MM.1S (cell line): ENCODE data around the gene ZNF618.

ENCODE experiments used
- DNase-seq: peaks from one replicate; pipeline ENCODE4 v3.0.0-alpha.2; 2015
- H2AFZ ChIP-seq: fragments of 300-600 bp; sonication (generic); 2 replicates; pipeline ENCODE4 v1.6.0; 2016; ENCODE audit warnings: antibody characterized with exemption, low read length
- H3F3A ChIP-seq: fragments of 300-600 bp; sonication (generic); 2 replicates; pipeline ENCODE4 v1.6.1; 2016; ENCODE audit warnings: mild to moderate bottlenecking, antibody characterized with exemption, low read length, moderate library complexity, mixed read lengths; ENCODE audit not compliant: insufficient read depth
- H3K27ac ChIP-seq: fragments of 300-600 bp; sonication (generic); 2 replicates; pipeline ENCODE4 v1.5.1; 2016; ENCODE audit warnings: mild to moderate bottlenecking, low read length
- H3K27me3 ChIP-seq: fragments of 300-600 bp; sonication (generic); replicated peaks from 2 replicates; pipeline ENCODE4 v1.6.0; 2016; ENCODE audit warnings: low read length; ENCODE audit not compliant: insufficient read depth
- H3K36me3 ChIP-seq: fragments of 300-600 bp; sonication (generic); replicated peaks from 2 replicates; pipeline ENCODE4 v1.6.1; 2016; ENCODE audit warnings: mild to moderate bottlenecking, low read length, mixed read lengths; ENCODE audit not compliant: insufficient read depth
- H3K4me1 ChIP-seq: fragments of 300-600 bp; sonication (generic); 2 replicates; pipeline ENCODE4 v1.6.1; 2016; ENCODE audit warnings: low read length, mixed read lengths
- H3K4me2 ChIP-seq: fragments of 300-600 bp; sonication (generic); 2 replicates; pipeline ENCODE4 v1.6.0; 2016; ENCODE audit warnings: low read depth, low read length
- H3K4me3 ChIP-seq: fragments of 300-600 bp; sonication (generic); 2 replicates; pipeline ENCODE4 v1.5.1; 2016; ENCODE audit warnings: low read length, mixed read lengths
- H3K79me2 ChIP-seq: fragments of 300-600 bp; sonication (generic); 2 replicates; pipeline ENCODE4 v1.6.1; 2016; ENCODE audit warnings: mixed run types, low read length, mixed read lengths
- H3K9ac ChIP-seq: fragments of 300-600 bp; sonication (generic); 2 replicates; pipeline ENCODE4 v1.6.1; 2016; ENCODE audit warnings: low read length, mixed read lengths
- H3K9me2 ChIP-seq: fragments of 300-600 bp; sonication (generic); replicated peaks from 2 replicates; pipeline ENCODE4 v1.6.1; 2016; ENCODE audit warnings: mild to moderate bottlenecking, low read length, mixed read lengths; ENCODE audit not compliant: insufficient read depth
- H3K9me3 ChIP-seq: fragments of 300-600 bp; sonication (generic); replicated peaks from 2 replicates; pipeline ENCODE4 v1.6.1; 2016; ENCODE audit warnings: mild to moderate bottlenecking, low read length, mixed read lengths; ENCODE audit not compliant: insufficient read depth
- H4K20me1 ChIP-seq: fragments of 300-600 bp; sonication (generic); 2 replicates; pipeline ENCODE4 v1.6.1; 2016; ENCODE audit warnings: mild to moderate bottlenecking, low read length, moderate library complexity, mixed read lengths; ENCODE audit not compliant: insufficient read depth
- CTCF ChIP-seq: fragments of 300-600 bp; sonication (generic); IDR thresholded peaks from 2 replicates; pipeline ENCODE4 v1.5.1; 2016; ENCODE audit warnings: antibody characterized with exemption, low read length, mixed read lengths
- EZH2 ChIP-seq: fragments of 300-600 bp; sonication (generic); optimal IDR thresholded peaks from 2 replicates; pipeline ENCODE3; 2017; ENCODE audit warnings: low read depth, mild to moderate bottlenecking, antibody characterized with exemption, low read length, mixed read lengths
- EZH2phosphoT487 ChIP-seq: fragments of 300-600 bp; sonication (generic); IDR thresholded peaks from 2 replicates; pipeline ENCODE4 v1.6.1; 2018; ENCODE audit warnings: antibody characterized with exemption, low read length

Gene ZNF618

GRCh38 chr9:113916931-113917330 lies 40.8 kb downstream of the ZNF618 start:
- Histone ChIP-seq H3K4me2 (no peak overlapping the region), H3F3A (no peaks in the 10 kb centered on the region), H3K9ac (no peak overlapping the region), H4K20me1 (no peaks in the 10 kb centered on the region), H3K27ac (no peak overlapping the region), H3K4me1 (no peaks in the 10 kb centered on the region), H3K79me2 (no peaks in the 10 kb centered on the region), H3K36me3 (no peaks in the 10 kb centered on the region), H3K27me3 (no peaks in the 10 kb centered on the region), H3K9me3 (no peaks in the 10 kb centered on the region), H3K4me3 (no peak overlapping the region), H3K9me2 (no peaks in the 10 kb centered on the region), H2AFZ (no peak overlapping the region)
- no peak for DNase-seq
- no peak for TF ChIP-seq EZH2phosphoT487
- TF ChIP-seq CTCF = no peak
- TF ChIP-seq EZH2 = no peak

- no peak for DNase-seq
- no peak overlapping the region for H3K4me3 ChIP-seq
- H3F3A ChIP-seq = no peaks in the 10 kb centered on the region
- no peak overlapping the region for H3K9ac ChIP-seq
- H2AFZ ChIP-seq = no peak overlapping the region
- H3K9me3 ChIP-seq = no peaks in the 10 kb centered on the region
- no peaks in the 10 kb centered on the region for H3K36me3 ChIP-seq
- TF ChIP-seq CTCF (no peak), EZH2 (no peak), EZH2phosphoT487 (no peak)
- H3K9me2 ChIP-seq = no peaks in the 10 kb centered on the region
- H3K79me2 ChIP-seq = no peaks in the 10 kb centered on the region
- H3K4me1 ChIP-seq = no peaks in the 10 kb centered on the region
- H3K27me3 ChIP-seq = no peaks in the 10 kb centered on the region
- H4K20me1 ChIP-seq = no peaks in the 10 kb centered on the region
- no peak overlapping the region for H3K4me2 ChIP-seq
- H3K27ac ChIP-seq = no peak overlapping the region
Measured at GRCh38 chr9:113918697-113919350, 42.7 kb downstream of the ZNF618 start.

- no peaks in the 10 kb centered on the region for H3K9me3 ChIP-seq
- H3K27me3 ChIP-seq = no peaks in the 10 kb centered on the region
- H3F3A ChIP-seq = no peaks in the 10 kb centered on the region
- DNase-seq = no peak
- no peaks in the 10 kb centered on the region for H3K4me1 ChIP-seq
- H3K79me2 ChIP-seq = no peaks in the 10 kb centered on the region
- no peak overlapping the region for H3K4me3 ChIP-seq
- H3K27ac ChIP-seq = no peak overlapping the region
- no peak for TF ChIP-seq EZH2
- TF ChIP-seq CTCF = no peak
- no peak for TF ChIP-seq EZH2phosphoT487
- H3K4me2 ChIP-seq = no peak overlapping the region
- H2AFZ ChIP-seq = no peak overlapping the region
- no peak overlapping the region for H3K9ac ChIP-seq
- no peaks in the 10 kb centered on the region for H3K9me2 ChIP-seq
- no peaks in the 10 kb centered on the region for H3K36me3 ChIP-seq
- H4K20me1 ChIP-seq = no peaks in the 10 kb centered on the region
Measured at GRCh38 chr9:113919382-113919781, 43.3 kb downstream of the ZNF618 start.
